Neural progenitor cell (in vitro differentiated cells): ENCODE measurements around the gene DDI1.

Experiments used
- EZH2 ChIP-seq: fragments of 200-600 bp; sonication (generic); IDR thresholded peaks from 2 replicates; pipeline ENCODE4 v1.6.1; 2017; ENCODE audit warnings: antibody characterized with exemption, mild to moderate bottlenecking, moderate library complexity
- TF ChIP-seq, protein P1 (sequence below): fragments of 200-600 bp; sonication (generic); IDR thresholded peaks from 2 replicates; pipeline ENCODE4 v1.5.1; 2017; ENCODE audit warnings: antibody characterized with exemption, mild to moderate bottlenecking

DNA sequence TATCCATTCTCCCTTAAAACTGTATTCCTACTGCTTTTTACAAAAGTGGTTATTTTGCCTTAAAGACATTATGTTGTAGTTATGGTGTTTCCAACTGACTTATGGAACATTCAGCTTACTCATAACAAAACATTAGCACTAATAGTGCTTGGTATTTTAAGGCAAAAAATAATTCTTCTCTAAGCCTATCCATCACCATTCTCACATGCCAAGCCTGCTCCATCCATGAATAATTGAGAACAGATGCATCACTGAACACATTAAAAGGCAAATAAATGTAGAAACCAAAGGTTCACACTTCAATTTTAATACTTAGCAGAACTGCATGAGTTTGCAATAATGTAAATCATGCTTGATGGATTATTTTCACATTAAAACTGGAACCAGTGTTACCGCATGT lies 42.3 kb upstream of the DDI1 start:
- TF ChIP-seq, protein P1, sequence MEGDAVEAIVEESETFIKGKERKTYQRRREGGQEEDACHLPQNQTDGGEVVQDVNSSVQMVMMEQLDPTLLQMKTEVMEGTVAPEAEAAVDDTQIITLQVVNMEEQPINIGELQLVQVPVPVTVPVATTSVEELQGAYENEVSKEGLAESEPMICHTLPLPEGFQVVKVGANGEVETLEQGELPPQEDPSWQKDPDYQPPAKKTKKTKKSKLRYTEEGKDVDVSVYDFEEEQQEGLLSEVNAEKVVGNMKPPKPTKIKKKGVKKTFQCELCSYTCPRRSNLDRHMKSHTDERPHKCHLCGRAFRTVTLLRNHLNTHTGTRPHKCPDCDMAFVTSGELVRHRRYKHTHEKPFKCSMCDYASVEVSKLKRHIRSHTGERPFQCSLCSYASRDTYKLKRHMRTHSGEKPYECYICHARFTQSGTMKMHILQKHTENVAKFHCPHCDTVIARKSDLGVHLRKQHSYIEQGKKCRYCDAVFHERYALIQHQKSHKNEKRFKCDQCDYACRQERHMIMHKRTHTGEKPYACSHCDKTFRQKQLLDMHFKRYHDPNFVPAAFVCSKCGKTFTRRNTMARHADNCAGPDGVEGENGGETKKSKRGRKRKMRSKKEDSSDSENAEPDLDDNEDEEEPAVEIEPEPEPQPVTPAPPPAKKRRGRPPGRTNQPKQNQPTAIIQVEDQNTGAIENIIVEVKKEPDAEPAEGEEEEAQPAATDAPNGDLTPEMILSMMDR: no peak
- no peak for TF ChIP-seq EZH2
